GM19395 (cell line): ENCODE data around the gene EPHA8.

Experiments
- ATAC-seq: cut with Tn5 transposase; IDR thresholded peaks from one replicate; pipeline ENCODE4 v1.9.1; 2021; ENCODE audit warnings: mild to moderate bottlenecking, moderate library complexity; ENCODE audit not compliant: unreplicated experiment

Gene EPHA8

GRCh38 chr1:22613572-22613918, 50.3 kb downstream of the EPHA8 start:
- ATAC-seq, result no peak

DNA sequence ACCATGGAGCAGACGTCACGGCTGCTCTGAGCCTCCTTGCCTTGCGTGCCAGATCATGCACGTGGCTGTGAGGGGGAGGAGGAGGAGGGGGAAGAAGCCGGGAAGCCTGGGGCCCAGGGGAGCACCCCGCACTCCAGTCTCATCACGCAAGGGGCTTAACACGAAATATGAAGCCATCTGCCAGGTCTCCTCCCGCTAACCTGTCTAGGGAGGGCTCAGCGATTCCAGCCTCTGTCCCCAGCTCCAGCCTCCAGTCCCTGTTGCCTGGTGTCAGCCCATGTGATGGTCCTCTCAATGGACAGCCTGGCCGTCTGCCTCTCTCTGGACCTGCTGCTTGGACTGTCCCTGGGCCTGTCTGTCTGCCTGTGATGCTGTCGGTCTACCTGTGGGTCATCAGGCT, 50.7 kb downstream of the EPHA8 start:
- no peak for ATAC-seq

- ATAC-seq, result no peak
Measured at GRCh38 chr1:22615886-22616285, 52.6 kb downstream of the EPHA8 start.

DNA sequence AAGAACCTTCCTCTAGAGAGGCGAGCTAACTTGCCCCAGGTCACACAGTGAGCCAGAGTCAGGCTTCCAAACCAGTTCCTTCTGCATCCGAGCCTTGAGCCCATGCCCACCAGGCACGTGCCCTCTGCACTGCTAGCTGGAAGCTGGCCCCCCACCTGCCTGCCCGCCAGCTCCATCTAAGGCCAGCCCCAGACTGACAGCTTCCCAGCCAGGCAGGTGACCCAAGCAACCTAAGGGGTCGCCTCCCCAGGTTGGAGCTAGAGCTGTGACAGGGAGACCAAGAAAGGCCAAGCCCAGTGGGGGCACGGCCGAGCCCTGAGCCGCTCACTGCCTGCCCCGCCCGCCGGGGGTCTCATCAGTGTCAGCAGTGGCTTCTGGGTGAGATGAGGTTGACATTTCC, 53.3 kb downstream of the EPHA8 start:
- ATAC-seq, result no peak

GRCh38 chr1:22618056-22618455, 54.8 kb downstream of the EPHA8 start:
- ATAC-seq, result no peak

- ATAC-seq, result no peak
Measured at GRCh38 chr1:22619252-22619651, 56.0 kb downstream of the EPHA8 start.

GRCh38 chr1:22619798-22620197, 56.5 kb downstream of the EPHA8 start:
- ATAC-seq, result no peak

DNA sequence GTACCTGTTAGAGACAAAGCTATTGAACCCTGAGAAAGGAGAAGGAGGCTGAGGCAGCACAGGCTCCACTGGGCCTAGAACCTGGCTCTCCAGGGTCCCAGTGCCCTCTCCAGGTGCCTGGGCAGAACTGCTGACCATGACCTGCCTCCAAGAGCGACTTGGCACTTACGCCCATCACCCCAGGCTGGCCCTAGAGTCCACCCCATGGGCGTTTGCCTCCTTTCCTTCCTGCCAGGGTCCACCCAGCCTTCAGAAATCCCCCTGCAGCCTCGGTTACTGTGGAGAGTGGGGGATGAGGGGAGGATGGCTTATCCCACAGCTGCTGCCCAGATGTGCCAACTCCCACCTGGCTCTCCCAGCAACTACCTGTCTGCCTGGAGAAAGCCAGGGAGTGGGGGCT, 58.5 kb downstream of the EPHA8 start:
- no peak for ATAC-seq

DNA sequence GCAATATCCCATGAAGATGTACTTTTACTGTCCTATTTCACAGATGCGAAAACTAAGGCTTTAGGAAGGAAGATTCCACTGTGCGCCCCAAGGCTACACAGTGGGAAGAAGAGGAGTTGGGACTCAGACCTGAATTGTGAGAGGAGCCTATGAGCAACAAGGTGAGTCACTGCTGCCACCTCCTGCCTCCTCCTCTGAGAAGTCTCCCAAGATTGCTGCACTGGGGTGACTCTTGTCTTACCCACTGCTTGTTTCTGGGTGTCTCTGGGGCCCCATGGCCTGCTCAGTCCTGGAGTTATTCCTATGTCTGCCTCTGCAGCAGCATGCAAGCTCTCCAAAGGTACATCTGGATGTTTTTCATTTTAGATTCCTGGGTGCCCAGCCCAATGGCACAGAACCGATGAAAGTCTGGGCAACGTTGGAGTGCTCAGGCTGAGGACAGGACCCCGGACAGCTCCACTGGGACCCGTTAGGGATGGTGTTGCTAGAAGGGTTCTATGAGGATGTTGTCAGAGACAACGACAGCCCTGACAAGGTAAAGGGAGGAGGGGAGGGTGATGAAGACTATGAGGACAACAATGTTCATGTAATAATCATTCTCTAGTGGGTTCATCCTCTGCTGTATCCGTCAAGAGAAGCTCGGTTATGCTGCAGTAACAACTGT, 62.1 kb downstream of the EPHA8 start:
- ATAC-seq, result no peak

- no peak for ATAC-seq
Measured at GRCh38 chr1:22626237-22627157, 63.2 kb downstream of the EPHA8 start.

GRCh38 chr1:22627331-22627730, 64.0 kb downstream of the EPHA8 start:
- no peak for ATAC-seq

GRCh38 chr1:22628698-22629444, 65.6 kb downstream of the EPHA8 start:
- no peak for ATAC-seq

GRCh38 chr1:22629886-22630285, 66.6 kb downstream of the EPHA8 start:
- ATAC-seq, result no peak

GRCh38 chr1:22633697-22634463, 70.6 kb downstream of the EPHA8 start:
- ATAC-seq, result no peak

- no peak for ATAC-seq
Measured at GRCh38 chr1:22635436-22635835, 72.1 kb downstream of the EPHA8 start.

DNA sequence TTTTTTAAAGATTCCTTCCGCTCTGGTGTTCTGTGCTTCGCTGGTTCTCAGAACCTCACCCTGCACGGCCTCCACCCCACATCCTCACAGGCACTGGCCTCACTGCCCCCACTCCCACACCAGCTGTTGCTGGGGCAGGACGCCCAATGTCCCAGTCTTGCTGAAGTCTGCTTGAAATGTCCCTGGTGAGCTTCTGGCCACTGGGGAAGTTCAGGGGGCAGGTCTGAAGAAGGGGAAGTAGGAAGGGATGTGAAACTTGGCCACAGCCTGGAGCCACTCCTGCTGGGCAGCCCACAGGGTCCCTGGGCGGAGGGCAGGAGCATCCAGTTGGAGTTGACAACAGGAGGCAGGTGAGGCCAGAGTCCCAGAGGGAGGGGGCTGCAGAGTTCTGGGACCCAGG, 73.1 kb downstream of the EPHA8 start, which contains the start of gene C1QA:
Gene C1QA (plus strand): TSS at position 276 of the 400 bp plus-strand sequence. CDS start 989 bp downstream, outside the sequence.
- no peak for ATAC-seq

DNA sequence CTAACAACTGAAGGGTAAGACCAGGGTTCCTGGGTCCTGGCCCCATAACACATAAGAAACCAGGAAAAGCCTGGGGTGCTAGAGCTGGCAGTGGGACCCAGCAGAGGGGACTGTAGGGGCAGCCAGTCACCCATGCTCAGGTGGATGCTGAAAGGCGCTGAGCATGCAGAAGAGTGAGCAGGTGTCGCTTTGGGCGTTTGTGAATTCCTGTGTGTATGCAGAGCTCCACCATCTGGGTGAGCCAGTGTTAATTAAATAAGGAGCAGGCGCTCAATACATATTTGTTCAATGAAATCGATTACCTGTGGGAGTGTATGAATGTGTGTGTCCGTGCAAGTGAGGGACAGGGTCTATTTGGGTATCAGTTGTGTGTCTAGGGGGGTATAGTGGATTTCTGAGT, 73.6 kb downstream of the EPHA8 start:
- ATAC-seq, result no peak

- ATAC-seq, result no peak
Measured at GRCh38 chr1:22637907-22638445, 74.7 kb downstream of the EPHA8 start.

DNA sequence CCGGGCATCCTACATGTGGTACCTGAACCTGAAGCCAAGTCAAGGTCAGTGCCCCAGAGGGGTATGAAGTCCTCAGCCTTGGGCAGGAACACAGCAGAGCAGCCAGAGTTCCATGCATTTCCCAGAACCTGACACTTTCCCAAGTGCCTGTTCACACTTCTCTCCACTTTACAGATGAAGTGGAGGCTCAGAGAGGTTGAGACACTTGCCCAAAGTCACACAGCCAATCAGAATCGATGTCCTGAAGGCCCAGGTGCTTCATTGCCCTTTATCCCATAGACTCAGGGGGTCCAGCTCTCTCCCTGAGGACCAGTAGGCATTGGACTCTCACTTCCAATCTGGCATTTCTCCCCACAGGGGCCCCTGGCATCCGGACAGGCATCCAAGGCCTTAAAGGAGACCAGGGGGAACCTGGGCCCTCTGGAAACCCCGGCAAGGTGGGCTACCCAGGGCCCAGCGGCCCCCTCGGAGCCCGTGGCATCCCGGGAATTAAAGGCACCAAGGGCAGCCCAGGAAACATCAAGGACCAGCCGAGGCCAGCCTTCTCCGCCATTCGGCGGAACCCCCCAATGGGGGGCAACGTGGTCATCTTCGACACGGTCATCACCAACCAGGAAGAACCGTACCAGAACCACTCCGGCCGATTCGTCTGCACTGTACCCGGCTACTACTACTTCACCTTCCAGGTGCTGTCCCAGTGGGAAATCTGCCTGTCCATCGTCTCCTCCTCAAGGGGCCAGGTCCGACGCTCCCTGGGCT, 75.4 kb downstream of the EPHA8 start:
- no peak for ATAC-seq

- no peak for ATAC-seq
Measured at GRCh38 chr1:22639286-22639685, 76.0 kb downstream of the EPHA8 start.
